ENCODE results near the gene MYO9B. TPM values are rescaled to one million over a fixed set of nuclear protein-coding genes. Genes with fewer than 3 reads are reported as not detected.

MYO9B gene
- total and polyA plus RNA-seq, 2 of the 13 experiments (the other 11 are each of a cell fraction or from before 2014, with no cell fraction given): 18.0 to 18.3 TPM

DNA sequence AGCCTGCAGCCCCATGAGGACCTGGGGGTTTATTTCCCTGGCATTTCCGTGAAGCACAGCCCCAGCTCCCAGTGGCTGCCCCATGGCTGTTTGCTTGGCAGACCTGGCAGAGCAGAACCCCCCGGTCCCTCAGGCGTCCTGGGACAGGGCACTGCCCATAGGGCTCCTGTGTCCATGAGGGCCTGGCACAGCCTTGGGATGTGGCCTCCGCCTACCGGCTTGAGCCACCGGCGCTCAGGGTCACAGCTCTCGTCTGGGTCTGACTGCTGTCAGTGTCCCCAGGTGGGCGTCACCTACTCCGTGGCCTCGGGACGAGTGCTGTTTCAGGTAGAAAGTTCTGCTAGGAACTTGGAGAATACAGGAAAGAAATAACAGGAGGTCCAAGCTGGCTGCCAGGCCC is 52.8 kb downstream of the MYO9B start (continued):
- TF ChIP-seq GRHL1 (CRISPR knock-in tag; conservative IDR thresholded peaks at IDR 0.05) (no peak), ZFP36L1 (CRISPR knock-in tag; IDR thresholded peaks at IDR 0.05) (no peak), MBD4 (IDR thresholded peaks at IDR 0.05; ENCODE audit: borderline replicate concordance, low read length) (no peak), ZNF564 (CRISPR knock-in tag; IDR thresholded peaks at IDR 0.05) (no peak), JDP2 (CRISPR knock-in tag; IDR thresholded peaks at IDR 0.05; ENCODE audit: borderline replicate concordance) (no peak), YY1 (IDR thresholded peaks at IDR 0.05; ENCODE audit: insufficient read depth, insufficient replicate concordance, low read depth, low read length) (no peak), YEATS4 (CRISPR knock-in tag; IDR thresholded peaks at IDR 0.05; ENCODE audit: borderline replicate concordance) (no peak), PBX2 (CRISPR knock-in tag; IDR thresholded peaks at IDR 0.05) (no peak)

- DNase-seq (ENCODE audit: low spot score) (no peak), ATAC-seq (no peak), FAIRE-seq (no peak)
- in situ Hi-C loops (cut with HindIII; ENCODE audit: extremely low pct_ligation_motif_present, low pct_unique_long_range_greater_than_20kb): no loop called here
- H3K27ac ChIP-seq (ENCODE audit: extremely low read length, insufficient read depth, low read length): no peak overlapping the region
- no peak overlapping the region for H3K4me3 ChIP-seq (replicated peaks in 1 of 3; ENCODE audit: insufficient read depth in 1 of 3, low read depth in 2 of 3, low read length in 3 of 3)
- H3K79me2 ChIP-seq (ENCODE audit: insufficient read depth, low read length): no peaks in the 10 kb centered on the region
- intact Hi-C loops (cut with micrococcal nuclease; ENCODE audit: unreplicated experiment): no loop called here
- ChIA-PET POLR2A (no interaction called here), CTCF (ENCODE audit: low intra/inter-chr PET ratio, low total read pairs) (no interaction called here)
- H3K4me2 ChIP-seq (ENCODE audit: low read depth, low read length): no peak overlapping the region
- 90% methylated on average over 9 of the region's 9 CpGs for WGBS (ENCODE audit: low lambda C conversion rate)
- no peaks in the 10 kb centered on the region for H3K9me3 ChIP-seq (ENCODE audit: low read length)
- no peak overlapping the region for H3K9ac ChIP-seq (ENCODE audit: insufficient read depth, low read depth, low read length)
- no peak overlapping the region for H2AFZ ChIP-seq (ENCODE audit: low read length)
- no peaks in the 10 kb centered on the region; a peak in 2 of 5 replicates for H3K36me3 ChIP-seq (replicated peaks in 1 of 2; ENCODE audit: control insufficient read depth in 1 of 2, insufficient read depth in 2 of 2, low read length in 2 of 2)
- no TSS peak for BruUV-seq (replicated peaks)
- H3K27me3 ChIP-seq (ENCODE audit: control insufficient read depth in 1 of 2, insufficient read depth in 2 of 2, low read length in 2 of 2): no peaks in the 10 kb centered on the region
- no peaks in the 10 kb centered on the region for H4K20me1 ChIP-seq (ENCODE audit: insufficient read depth, low read length)
- H3K4me1 ChIP-seq (ENCODE audit: insufficient read depth, low read length): peaks cover 33% of the 10 kb centered on the region
- TF ChIP-seq, protein P1, sequence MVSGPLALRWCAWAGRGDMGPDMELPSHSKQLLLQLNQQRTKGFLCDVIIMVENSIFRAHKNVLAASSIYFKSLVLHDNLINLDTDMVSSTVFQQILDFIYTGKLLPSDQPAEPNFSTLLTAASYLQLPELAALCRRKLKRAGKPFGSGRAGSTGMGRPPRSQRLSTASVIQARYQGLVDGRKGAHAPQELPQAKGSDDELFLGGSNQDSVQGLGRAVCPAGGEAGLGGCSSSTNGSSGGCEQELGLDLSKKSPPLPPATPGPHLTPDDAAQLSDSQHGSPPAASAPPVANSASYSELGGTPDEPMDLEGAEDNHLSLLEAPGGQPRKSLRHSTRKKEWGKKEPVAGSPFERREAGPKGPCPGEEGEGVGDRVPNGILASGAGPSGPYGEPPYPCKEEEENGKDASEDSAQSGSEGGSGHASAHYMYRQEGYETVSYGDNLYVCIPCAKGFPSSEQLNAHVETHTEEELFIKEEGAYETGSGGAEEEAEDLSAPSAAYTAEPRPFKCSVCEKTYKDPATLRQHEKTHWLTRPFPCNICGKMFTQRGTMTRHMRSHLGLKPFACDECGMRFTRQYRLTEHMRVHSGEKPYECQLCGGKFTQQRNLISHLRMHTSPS (CRISPR knock-in tag; IDR thresholded peaks at IDR 0.05; ENCODE audit: low read depth): no peak
- no peak for TF ChIP-seq ZNF576 (CRISPR knock-in tag; IDR thresholded peaks at IDR 0.05)
- no peak for TF ChIP-seq CREM (IDR thresholded peaks at IDR 0.05)
- no peak for TF ChIP-seq CREM (CRISPR knock-in tag; IDR thresholded peaks at IDR 0.05)
- TF ChIP-seq ARNT2 (CRISPR knock-in tag; IDR thresholded peaks at IDR 0.05; ENCODE audit: low read depth): no peak
- no peak for TF ChIP-seq FLYWCH1 (CRISPR knock-in tag; IDR thresholded peaks at IDR 0.05)
- no peak for TF ChIP-seq ZSCAN12 (CRISPR knock-in tag; IDR thresholded peaks at IDR 0.05)
- TF ChIP-seq, protein P2, sequence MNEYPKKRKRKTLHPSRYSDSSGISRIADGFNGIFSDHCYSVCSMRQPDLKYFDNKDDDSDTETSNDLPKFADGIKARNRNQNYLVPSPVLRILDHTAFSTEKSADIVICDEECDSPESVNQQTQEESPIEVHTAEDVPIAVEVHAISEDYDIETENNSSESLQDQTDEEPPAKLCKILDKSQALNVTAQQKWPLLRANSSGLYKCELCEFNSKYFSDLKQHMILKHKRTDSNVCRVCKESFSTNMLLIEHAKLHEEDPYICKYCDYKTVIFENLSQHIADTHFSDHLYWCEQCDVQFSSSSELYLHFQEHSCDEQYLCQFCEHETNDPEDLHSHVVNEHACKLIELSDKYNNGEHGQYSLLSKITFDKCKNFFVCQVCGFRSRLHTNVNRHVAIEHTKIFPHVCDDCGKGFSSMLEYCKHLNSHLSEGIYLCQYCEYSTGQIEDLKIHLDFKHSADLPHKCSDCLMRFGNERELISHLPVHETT (CRISPR knock-in tag; conservative IDR thresholded peaks at IDR 0.05): no peak
- TF ChIP-seq, protein P3, sequence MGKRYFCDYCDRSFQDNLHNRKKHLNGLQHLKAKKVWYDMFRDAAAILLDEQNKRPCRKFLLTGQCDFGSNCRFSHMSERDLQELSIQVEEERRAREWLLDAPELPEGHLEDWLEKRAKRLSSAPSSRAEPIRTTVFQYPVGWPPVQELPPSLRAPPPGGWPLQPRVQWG (CRISPR knock-in tag; IDR thresholded peaks at IDR 0.05; ENCODE audit: borderline replicate concordance, low read depth): no peak
These were observed 53.2 kb downstream of the MYO9B start for GRCh38 chr19:17128820-17129219.
